GM19193 (cell line): ENCODE data around the gene DUSP28.

Experiments
- POLR2A ChIP-seq: IDR thresholded peaks from 4 replicates; pipeline ENCODE4 v1.6.1; 2011; ENCODE audit not compliant: insufficient read depth, insufficient read length; ENCODE audit errors: extremely low read depth

The DUSP28 gene

GRCh38 chr2:240551811-240552210 lies 8.3 kb upstream of the DUSP28 start:
- TF ChIP-seq POLR2A, result no peak

DNA sequence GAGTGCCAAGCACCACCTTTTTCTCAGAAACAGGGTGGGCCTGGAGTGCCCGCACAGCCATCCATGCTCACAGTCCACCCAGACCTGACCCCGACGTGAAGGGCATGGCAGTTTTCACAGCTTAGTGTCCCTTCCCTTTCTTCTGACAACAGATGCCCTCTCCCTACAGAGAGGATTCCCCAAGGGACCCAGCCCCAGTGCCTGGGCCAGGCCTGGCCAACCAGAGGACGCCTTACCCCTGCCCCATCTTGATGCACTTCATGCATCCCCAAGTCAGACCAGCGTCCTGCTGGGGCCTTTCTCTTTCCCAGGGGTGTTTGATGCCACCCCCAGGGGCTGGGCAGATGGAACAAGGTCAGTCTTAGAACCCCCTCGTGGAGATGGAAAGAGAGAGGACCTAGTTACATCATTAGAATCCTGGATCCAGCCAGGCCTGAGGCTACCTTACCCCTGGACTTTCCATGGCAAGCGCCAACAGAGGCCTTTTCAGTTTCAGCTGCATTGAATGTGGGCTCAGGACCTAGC lies 6.1 kb upstream of the DUSP28 start:
- TF ChIP-seq POLR2A, result no peak

- TF ChIP-seq POLR2A, result no peak
These were observed 5.2 kb upstream of the DUSP28 start for GRCh38 chr2:240554767-240555493.

- TF ChIP-seq POLR2A, result no peak
These were observed 4.5 kb upstream of the DUSP28 start for GRCh38 chr2:240555541-240556250.

DNA sequence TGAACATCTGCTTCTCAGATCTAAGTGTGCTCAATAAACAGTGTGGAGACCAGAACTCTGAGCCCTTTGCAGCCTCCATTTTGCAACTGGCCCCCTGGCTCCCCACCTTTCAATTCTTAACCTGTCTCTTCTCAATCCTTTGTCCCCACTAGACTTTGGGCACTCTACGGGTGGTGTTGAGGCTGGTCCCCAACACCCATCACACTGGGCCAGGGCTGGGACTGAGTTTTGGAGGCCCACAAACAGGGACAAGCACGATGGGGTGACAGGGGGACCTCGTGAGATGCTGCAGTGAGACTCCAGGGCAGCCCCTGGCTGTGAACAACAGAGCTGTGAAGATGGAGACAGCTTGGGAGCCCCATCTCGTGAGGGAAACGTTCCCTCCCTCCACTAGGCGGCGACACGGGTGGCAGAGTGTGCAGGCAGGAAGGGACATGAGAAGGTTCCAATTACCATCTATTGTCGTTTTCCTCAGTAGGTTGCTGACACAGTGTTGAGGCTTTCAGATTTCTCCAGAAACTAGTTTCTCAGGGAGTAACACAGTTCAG lies 3.5 kb upstream of the DUSP28 start:
- TF ChIP-seq POLR2A, result no peak

DNA sequence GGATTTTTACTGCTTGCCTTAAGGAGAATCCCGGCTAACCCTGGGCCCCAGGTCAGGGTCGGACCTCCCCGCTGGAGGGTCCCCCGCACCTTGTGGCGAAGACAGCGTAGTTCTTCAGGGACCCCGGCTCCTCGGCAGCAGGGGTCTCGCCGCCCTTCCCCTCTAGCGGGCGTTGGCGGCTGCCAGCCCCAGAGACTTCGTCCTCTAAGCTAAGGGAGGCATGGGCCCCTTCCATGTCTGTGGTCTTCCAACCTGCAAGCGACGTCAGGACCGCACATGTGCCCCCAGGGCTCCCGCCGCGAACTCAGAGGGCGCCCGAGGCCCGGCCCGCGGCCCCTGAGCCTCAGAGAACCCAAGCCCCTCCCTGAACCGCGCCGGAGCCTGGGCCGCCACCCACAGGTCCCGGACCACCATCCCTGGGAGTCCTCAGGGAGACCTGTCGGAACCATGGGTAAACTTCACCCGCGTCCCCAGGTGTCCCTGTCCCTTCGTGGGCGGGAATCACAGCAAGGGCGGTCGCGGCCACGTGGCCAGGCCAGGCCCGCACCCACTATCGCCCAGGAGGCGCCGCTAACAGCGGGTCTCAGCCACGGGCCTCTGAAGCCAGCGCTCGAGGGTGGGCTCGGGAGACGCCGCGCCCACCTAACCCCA lies 2.9 kb upstream of the DUSP28 start:
- TF ChIP-seq POLR2A, result no peak

- TF ChIP-seq POLR2A, result no peak
These were observed 2.3 kb upstream of the DUSP28 start, which contains the start of gene ANKMY1 for GRCh38 chr2:240557808-240558207. TSS of gene ANKMY1 (minus strand) at chr2:240557988. CDS start at chr2:240557335, 653 bp downstream.

DNA sequence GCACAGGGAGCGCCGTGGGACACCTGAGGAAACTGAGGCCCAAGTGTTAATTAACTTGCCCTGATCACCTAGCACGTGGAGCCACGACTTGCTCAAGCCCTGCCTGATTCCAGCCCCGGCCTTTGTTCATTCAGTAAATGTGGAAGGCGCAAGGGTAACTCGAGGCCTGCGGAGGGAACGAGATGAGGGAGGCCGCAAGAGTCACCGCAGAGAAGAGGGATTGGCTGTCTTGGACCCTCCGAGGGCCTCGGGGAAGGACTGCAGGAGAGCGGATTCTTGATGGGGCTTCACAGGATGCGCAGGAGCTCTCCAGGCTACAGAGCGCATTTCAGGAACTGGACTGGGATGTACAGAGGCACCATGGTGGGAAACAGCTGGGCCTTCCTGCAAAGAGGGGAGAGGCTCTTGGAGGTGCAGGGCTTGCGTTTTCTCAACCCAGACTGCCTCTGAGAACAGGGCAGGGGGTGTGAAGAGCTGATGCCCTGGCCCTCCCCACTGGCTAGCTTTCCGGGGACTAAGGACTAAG lies 1.9 kb upstream of the DUSP28 start:
- TF ChIP-seq POLR2A, result no peak

DNA sequence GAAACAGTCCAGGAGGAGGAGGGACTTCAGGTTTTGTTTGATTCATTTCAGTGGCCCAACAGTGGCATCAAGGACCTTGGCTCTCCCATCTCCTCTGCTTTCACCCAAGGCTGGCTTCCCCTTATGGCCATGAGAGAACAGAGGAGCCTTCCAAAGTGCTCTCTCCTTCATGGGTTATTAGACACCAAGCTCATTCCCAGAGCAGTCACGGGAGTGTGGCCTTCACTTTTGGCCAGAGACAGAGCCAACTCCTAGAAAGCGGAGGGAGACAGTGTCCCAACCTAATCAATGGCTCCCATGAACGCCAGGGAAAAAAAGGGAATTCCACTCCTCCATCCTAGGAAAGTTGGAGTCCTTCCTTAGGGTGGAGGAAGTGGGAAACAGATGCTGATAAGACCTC lies 871 bp upstream of the DUSP28 start:
- TF ChIP-seq POLR2A, result no peak

GRCh38 chr2:240560480-240561324 lies 545 bp downstream of the DUSP28 start:
- peak; percentile 93 for TF ChIP-seq POLR2A

DNA sequence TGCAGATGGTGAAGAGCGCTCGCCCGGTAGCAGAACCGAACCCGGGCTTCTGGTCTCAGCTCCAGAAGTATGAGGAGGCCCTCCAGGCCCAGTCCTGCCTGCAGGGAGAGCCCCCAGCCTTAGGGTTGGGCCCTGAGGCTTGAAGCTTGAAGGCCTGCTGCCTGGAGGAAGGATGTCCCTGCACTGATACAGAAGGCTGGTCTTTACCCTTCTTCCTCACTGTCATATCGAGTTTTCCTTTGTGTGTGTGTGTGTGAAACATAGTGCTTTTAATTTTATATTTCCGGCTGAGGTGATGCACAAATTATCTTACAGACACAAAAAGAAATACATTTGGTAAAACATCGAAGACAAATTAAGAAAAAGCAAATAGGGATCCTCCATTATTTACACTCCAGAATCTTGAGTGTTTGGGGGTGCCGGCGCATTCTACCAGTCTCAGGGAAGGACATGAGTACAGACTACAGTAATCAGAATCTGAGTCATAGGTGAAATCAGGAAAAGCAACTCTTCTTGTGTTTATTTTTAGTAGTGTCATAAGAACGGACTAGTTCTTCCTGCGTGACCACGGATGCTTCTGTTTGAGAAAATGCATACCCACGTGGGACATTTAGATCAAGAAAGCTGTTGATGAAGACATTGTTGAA lies 1.3 kb downstream of the DUSP28 start:
- no peak for TF ChIP-seq POLR2A

DNA sequence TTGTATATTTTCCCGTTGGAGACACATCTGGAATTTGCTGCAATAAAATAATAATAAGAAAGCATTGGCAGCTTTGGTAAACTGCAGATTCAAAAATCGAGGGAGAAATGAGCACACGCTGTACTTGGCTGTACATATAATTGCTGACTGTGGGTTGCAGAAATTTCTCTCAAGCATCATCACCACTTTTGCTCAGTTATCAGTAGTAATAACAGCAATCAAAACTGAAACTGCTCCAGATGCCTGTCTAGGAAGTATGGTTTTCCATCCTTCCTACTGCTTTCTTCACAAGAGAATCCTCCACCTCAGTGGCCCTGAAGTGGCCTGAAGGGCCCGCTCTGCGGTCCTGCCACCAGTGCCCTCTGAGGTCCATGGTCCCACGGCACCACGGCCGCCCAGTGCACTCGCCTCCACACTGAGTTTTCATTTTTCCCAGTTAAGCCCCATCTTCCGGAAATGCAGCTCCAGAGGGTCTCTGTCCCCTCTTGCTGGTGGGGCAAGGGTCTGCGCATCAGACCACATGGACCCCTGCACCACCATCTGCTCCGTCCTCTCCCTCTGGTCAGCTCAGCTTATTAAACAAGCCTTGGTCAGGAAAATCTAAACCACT lies 3.9 kb downstream of the DUSP28 start:
- TF ChIP-seq POLR2A, result no peak
